ENCODE measurements around the gene KIFC3.
"Not testable (repeated sequence)": the region's sequence is repeated elsewhere in the genome, so short reads cannot be mapped to it uniquely, and the experiment has no call there.

Gene KIFC3

GRCh38 chr16:57802341-57803133 lies at the start of gene KIFC3:
Gene KIFC3 (minus strand): TSS chr16:57802491. CDS start chr16:57798243, 4,248 bp downstream.
- DNase-seq, result no peak

GRCh38 chr16:57848181-57848580 lies 45.9 kb upstream of the KIFC3 start:
- DNase-seq, result no peak

DNA sequence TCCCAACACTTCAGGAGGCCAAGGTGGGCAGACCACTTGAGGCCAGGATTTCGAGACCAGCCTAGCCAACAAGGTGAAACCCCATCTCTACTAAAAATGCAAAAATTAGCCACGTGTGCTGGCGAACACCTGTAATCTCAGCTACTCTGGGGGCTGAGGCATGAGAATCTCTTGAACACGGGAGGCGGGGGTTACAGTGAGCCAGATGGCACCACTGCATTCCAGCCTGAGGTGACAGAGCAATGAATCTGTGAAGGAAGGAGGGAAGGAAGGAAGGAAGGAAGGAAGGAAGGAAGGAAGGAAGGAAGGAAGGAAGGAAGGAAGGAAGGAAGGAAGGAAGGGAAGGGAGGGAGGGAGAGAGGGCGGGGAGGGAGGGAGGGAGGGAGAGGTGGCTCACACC lies 44.6 kb upstream of the KIFC3 start:
- DNase-seq, result not testable (repeated sequence)

GRCh38 chr16:57846078-57846697 lies 43.9 kb upstream of the KIFC3 start:
- no peak for DNase-seq

DNA sequence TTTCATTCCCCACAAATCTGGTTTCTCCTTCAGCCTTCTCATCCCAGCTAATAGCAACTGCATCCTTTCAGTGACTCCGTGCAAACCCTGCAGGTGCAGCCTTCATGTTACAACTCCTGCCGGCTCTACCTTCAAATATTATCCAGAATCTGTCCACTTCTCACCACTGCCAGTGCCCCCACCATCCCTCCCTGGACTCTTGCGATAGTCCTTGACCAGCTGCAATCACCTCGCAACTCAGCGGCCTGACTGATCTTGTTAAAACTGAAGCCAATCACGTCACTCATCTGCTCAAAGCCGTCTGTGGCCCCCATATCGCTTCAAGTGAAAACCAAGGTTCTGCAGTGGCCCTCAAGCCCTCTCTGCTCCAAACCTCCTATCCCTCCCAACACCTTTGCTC lies 42.8 kb upstream of the KIFC3 start:
- DNase-seq, result no peak

GRCh38 chr16:57844416-57845030 lies 42.2 kb upstream of the KIFC3 start:
- DNase-seq, result no peak

DNA sequence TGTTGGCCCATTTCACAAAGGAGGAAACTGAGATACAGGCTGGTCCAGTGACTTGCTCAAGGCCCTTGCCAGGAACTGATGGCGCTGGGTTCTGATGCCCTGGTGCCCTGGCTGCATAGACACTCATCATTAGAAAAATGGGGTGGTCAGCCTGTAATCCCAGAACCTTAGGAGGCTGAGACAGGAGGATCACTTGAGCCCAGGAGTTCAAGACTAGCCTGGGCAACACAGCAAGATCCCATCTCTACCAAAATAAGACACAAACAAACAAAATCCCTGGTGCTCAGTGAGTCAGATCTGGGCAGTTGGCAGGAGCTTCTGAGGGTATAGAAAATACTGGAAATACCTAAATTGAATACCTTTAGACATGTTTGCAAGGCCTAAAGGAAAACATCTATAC lies 41.1 kb upstream of the KIFC3 start:
- DNase-seq, result no peak

- DNase-seq, result no peak
These were observed 40.3 kb upstream of the KIFC3 start for GRCh38 chr16:57842601-57843000.

DNA sequence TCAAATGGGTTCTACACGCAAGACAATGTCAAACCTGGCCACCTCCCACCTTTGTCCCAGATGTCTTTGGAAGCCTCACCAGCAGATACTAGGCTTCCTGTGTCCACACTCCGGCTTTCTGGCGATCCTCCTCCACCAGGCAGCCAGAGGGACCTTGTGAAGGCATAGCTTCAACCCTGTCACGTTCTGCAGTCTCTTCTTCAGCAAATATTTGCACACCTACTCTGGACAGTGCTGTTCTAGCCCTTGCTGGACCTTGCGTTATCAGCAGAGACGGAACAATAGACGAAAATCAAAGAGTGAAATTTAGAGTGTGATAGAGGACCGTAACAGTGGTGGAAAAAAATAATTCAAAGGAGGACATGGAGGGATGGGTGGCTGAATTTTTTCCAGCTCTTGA lies 38.5 kb upstream of the KIFC3 start:
- DNase-seq, result no peak

DNA sequence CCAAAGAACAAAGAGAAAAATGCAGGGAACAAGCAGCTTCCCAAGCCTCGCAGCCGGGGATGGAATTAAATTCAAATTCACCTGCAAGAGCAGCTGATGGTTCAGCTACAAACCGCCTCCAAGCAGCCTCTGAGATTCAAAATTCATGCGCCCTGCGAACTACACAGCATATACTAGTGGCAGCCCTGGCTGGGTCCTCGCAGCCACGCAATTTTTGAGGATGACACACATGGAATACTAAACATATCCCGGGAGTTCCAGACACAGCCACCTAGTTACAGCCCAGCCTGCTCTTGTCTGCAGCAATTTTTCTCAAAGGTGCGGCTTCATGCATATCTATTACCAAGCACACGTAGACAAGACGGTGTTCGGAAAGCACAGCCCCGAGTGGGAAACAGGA lies 35.9 kb upstream of the KIFC3 start:
- DNase-seq, result no peak

DNA sequence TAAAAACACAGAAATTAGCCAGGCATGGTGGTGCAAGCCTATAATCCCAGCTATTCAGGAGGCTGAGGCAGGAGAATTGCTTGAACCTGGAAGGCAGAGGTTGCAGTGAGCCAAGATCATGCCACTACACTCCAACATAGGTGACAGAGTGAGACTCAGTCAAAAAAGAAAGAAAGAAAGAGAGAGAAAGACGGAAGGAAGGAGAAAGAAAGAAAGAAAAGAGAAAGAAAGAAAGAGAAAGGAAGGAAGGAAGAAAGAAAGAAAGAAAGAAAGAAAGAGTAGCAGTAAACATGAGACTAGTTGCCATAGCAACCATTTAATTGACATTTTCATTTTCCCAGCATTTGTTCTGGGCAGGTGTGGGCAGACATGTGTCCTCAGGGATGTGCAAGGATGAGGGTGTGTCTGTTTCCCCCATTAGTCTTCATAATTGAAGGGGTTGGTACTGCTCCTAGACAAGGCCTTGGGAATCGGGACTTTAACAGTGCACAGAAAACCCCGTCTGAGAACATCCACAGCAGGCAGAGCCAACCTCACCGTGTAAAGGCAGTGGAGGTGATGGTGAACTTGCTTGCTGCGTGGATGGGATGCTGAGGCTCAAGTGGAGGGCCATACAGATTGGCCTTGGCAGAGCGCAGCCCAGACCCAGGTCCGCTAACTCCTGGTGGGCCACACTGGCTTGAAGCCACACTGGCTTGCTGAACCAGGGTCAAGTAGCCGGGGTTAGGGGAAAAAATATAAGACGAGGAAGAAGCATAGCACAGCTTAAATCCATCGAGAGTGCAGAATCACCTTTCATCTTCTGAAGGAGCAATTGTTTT lies 35.2 kb upstream of the KIFC3 start:
- DNase-seq, result no peak

DNA sequence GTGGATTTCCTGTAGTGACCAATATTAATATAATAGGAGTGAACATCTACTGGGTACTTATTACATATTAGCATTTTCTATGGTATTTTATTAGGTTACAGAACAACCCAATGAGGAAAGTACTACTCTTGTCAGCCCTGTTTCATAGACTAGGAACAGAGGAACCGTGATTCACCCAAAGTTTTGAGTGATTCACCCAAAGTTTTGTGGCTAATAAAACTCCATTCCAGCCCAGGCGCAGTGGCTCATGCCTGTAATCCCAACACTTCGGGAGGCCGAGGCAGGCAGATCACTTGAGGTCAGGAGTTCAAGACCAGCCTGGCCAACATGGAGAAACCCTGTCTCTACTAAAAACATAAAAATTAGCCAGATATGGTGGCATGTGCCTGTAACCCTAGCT lies 33.1 kb upstream of the KIFC3 start:
- DNase-seq, result not testable (repeated sequence)

GRCh38 chr16:57834936-57835335 lies 32.6 kb upstream of the KIFC3 start:
- DNase-seq, result no peak

- DNase-seq, result no peak
These were observed 28.7 kb upstream of the KIFC3 start for GRCh38 chr16:57830890-57831484.

DNA sequence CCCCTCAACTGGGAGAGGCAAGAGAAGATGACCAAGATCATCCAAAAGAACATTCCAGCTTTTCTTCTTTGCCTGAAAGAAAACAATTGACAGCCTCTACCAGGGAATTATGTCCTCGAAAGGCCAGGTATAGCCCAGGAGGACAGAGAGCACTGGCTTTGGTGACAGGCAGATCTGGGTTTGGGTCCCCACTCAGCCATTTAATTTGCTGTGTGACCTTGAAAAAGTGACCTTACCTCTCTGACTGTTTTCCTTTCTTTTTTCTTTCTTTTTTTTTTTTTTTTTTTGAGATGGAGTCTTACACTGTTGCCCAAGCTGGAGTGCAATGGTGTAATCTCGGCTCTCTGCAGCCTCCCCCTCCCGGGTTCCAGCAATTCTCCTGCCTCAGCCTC lies 27.7 kb upstream of the KIFC3 start:
- DNase-seq, result no peak

DNA sequence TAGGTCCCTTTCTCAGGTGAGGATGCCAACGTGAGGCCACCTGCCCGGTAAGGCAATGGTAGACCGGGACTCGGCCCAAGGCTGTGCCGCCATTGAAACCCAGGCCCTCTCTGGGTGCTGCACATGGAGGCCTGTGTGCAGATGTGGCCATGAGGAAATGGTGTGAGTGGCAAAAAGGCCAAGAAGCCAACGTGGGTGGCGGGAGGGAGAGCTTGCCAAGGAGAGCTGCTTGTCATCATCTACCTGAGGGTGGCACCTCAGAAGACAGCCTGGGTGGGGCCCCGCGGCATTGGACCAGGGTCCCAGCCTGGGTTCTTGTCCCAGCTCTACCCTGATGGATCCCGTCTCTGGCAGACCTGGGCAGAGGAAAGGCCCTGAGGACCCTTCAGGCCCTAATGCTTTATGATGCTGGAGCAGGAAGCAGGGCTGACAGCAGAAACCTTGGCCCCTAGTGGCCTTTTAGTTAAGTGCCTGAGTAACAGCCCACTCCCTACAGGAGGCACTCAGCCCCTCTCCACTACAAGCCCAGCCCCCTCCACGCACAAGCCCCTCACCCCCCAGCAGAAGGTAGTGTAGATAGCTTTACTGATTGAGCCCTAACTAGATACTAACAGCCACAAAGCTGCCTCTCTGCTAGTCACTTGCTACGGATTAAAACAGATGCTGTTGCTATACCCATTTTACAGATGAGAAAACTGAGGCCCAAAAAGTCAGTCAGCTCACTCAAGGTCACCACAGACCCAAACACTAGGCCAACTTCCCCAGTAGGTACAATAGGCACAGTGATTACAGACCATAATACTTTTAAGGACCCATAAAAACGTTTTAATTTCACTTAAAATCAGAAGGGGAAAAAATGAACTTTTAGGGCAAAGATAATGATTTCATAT lies 26.2 kb upstream of the KIFC3 start:
- DNase-seq, result no peak

- no peak for DNase-seq
These were observed 24.7 kb upstream of the KIFC3 start for GRCh38 chr16:57826706-57827625.

DNA sequence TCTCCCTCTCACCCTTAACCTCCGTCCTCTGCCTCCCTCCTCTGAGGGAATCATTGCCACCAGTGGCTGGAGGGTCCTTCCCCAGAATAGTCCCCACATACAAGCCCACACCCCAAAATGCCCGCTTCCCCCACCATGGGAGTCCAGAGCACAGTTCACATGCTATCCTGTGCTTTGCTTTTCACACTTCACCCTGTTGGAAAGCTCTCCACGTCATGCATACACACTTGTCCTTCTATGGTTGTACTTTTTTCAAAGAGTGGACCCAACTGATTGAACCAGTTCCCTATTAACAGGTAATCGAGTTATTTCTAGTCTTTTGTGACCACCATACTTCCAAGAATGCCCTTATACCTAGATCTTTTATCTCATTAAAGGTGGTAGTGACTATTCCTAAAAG lies 23.8 kb upstream of the KIFC3 start:
- DNase-seq, result no peak

DNA sequence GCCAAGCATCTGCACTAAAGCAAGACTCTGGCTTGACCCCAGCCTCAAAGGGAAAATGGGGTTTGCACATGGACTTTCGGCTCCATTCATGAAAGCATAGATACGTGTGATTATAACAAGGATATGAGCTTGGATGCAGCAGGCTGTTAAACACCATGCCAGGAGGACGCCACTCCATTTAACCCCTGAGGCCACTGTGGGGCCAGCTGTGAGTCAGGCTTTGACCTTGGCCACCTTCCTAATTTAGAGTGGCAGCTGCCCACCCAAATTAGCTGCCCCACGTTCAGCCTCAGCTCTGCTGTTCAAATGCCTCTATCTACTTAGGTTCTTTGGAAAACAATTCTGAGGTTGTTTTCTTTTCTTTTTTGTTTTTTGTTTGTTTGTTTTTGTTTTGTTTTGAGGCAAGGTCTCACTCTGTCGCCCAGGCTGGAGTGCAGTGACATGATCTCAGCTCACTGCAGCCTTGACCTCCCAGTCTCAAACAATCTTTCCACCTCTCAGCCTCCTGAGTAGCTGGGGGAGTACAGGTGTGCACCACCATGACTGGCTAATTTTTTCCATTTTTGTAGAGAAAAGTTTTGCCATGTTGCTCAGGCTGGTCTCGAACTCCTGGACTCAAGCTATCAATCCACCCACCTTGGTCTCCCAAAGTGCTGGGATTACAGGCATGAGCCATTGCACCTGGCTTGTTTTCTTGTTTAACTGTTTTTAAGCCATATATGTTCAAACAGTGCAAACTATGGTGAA lies 23.2 kb upstream of the KIFC3 start:
- DNase-seq, result no peak

- DNase-seq, result no peak
These were observed 22.6 kb upstream of the KIFC3 start for GRCh38 chr16:57824888-57825287.

Measured in NCI-H1417 treated with DMSO at 0.1 percent for 48 hours (cell line).